Breast epithelium (tissue), 3 donors: Measurements from ENCODE around the gene GPN2.
A peak's percentile ranks its signal among the peaks of the same experiment; 100 is the strongest.

Source experiments
- POLR2A ChIP-seq: fragments of 450-650 bp; IDR thresholded peaks from one replicate; pipeline ENCODE4 v1.6.1; 2016; ENCODE audit warnings: antibody characterized with exemption, mild to moderate bottlenecking, moderate library complexity
- TF ChIP-seq, protein P1 (sequence below), 3 donors: fragments of 450-650 bp; IDR thresholded peaks; one replicate each; pipeline ENCODE4 v1.5.1; 2016 to 2017; ENCODE audit warnings: antibody characterized with exemption in 3 of 3, mild to moderate bottlenecking in 3 of 3, moderate library complexity in 3 of 3

DNA sequence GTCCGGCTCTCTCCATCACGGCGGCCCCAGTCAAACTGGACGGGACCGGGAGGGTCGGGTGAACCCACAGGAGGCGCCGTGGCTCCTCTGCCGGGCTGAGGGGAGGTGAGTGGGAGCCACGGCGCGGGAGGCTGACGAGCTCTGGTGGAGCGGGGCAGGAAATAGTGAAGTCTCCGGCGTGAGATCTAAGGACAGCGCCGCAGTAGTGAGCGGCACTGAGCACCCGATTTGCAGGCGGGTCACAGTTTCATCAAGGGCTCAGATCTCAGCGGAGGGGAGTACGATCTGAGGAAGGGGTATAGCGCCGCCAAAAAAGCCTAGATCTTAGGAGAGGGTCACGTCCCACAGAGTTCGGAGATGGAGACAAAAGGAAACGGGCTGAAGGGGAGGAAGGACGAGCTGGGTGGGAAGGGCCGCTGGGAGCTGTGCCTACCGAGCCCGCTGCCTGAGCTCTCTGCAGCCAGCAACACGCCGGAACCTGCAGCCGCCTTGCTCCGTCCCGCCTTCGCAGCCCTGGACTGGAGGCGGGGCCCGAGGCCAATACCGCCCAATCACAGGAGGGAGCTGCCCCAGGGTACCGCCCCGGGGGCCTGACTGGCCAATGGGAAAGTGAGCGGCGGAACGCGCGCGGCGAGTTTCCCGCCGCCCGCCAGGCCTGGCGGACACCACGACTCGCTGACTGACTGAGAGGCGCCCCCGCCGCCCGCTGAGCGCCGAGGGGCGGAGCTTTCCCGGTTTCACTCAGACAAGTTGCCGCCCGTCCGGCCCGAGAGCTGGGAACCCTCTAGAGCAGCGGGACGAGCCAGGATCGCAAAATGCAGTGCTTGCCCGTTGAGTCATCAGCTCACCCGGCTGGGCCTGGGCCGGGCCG is 25.2 kb downstream of the GPN2 start:
- TF ChIP-seq POLR2A, result peak; percentile 68
- TF ChIP-seq, protein P1, sequence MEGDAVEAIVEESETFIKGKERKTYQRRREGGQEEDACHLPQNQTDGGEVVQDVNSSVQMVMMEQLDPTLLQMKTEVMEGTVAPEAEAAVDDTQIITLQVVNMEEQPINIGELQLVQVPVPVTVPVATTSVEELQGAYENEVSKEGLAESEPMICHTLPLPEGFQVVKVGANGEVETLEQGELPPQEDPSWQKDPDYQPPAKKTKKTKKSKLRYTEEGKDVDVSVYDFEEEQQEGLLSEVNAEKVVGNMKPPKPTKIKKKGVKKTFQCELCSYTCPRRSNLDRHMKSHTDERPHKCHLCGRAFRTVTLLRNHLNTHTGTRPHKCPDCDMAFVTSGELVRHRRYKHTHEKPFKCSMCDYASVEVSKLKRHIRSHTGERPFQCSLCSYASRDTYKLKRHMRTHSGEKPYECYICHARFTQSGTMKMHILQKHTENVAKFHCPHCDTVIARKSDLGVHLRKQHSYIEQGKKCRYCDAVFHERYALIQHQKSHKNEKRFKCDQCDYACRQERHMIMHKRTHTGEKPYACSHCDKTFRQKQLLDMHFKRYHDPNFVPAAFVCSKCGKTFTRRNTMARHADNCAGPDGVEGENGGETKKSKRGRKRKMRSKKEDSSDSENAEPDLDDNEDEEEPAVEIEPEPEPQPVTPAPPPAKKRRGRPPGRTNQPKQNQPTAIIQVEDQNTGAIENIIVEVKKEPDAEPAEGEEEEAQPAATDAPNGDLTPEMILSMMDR (IDR thresholded peaks at IDR 0.05), result no peak
